ENCODE data around the gene ZNF732. TPM values are rescaled to one million over a fixed set of nuclear protein-coding genes. Genes with fewer than 3 reads are reported as not detected.

ZNF732 gene
- total RNA-seq, 4 donors from 2014 or later, result 0.22 TPM; not detected in 3

- TF ChIP-seq, protein P1, sequence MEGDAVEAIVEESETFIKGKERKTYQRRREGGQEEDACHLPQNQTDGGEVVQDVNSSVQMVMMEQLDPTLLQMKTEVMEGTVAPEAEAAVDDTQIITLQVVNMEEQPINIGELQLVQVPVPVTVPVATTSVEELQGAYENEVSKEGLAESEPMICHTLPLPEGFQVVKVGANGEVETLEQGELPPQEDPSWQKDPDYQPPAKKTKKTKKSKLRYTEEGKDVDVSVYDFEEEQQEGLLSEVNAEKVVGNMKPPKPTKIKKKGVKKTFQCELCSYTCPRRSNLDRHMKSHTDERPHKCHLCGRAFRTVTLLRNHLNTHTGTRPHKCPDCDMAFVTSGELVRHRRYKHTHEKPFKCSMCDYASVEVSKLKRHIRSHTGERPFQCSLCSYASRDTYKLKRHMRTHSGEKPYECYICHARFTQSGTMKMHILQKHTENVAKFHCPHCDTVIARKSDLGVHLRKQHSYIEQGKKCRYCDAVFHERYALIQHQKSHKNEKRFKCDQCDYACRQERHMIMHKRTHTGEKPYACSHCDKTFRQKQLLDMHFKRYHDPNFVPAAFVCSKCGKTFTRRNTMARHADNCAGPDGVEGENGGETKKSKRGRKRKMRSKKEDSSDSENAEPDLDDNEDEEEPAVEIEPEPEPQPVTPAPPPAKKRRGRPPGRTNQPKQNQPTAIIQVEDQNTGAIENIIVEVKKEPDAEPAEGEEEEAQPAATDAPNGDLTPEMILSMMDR (IDR thresholded peaks at IDR 0.05; ENCODE audit: low read depth), result no peak
Observed at GRCh38 chr4:336099-336892, 31.0 kb upstream of the ZNF732 start.

DNA sequence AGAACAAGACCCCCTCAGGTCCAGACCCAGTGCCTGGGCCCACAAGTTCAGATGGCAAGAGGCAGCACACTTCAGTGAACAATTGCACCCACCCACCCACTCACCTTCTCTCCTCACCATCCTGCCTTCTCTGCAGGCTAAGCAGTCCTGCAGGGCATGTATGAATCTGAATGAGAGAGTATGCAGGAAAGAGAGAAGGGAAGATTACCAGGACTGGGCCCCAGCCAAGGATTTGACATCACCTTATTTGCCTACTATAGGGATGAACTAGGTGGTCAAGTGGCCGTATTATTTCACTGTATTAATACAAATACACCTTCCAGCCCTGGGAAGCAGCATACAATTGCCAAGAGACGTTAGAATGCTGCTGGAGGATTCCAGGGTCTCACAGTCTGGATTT, 30.2 kb upstream of the ZNF732 start:
- TF ChIP-seq, protein P1 (IDR thresholded peaks at IDR 0.05; ENCODE audit: low read depth), result no peak

DNA sequence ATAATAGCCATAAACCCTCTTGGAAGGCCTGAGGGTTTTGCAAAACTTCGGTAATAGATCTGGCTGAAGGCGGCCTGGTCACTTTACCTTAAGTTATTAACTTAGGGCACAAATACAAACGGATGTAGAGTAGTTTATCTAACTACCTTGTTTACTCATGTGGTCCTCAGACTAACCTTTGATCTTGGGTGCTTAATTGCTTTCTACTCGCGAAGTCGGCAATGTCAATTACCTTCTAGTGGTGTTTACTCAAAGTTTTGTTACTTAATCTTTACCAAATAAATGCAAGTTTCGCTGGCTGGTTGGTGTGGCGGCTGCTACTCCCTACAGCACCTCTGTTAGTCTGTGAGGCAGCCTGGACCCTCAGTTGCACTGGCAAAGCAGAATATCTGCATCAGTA, 23.5 kb upstream of the ZNF732 start:
- TF ChIP-seq, protein P1 (IDR thresholded peaks at IDR 0.05; ENCODE audit: low read depth), result no peak

GRCh38 chr4:314296-314903, 9.1 kb upstream of the ZNF732 start:
- TF ChIP-seq, protein P1 (IDR thresholded peaks at IDR 0.05; ENCODE audit: low read depth), result no peak

- TF ChIP-seq, protein P1 (IDR thresholded peaks at IDR 0.05; ENCODE audit: low read depth), result no peak
Observed at GRCh38 chr4:309807-310206, 4.5 kb upstream of the ZNF732 start.

GRCh38 chr4:306551-306961, 1.3 kb upstream of the ZNF732 start:
- TF ChIP-seq, protein P1 (IDR thresholded peaks at IDR 0.05; ENCODE audit: low read depth), result no peak

GRCh38 chr4:302381-302780, 2.9 kb downstream of the ZNF732 start:
- TF ChIP-seq, protein P1 (IDR thresholded peaks at IDR 0.05; ENCODE audit: low read depth), result no peak
